ENCODE results near the gene PLCXD1.

GRCh38 chrX:283115-283845 is 2.1 kb downstream of the PLCXD1 start:
- TF ChIP-seq CTCF (IDR thresholded peaks at IDR 0.05) (no peak), EZH2 (IDR thresholded peaks at IDR 0.05) (no peak), EZH2phosphoT487 (IDR thresholded peaks at IDR 0.05) (no peak)

Measured in neural progenitor cell (in vitro differentiated cells).